Epithelial cell of proximal tubule (primary cell): ENCODE results near the gene FAM167B. TPM values are rescaled to one million over a fixed set of nuclear protein-coding genes. Genes with fewer than 3 reads are reported as not detected.

Experiments used
- total RNA-seq: library from RNA; depleted of rRNA; stranded (reverse); fragments of >200 nt; gene quantifications from 2 replicates; pipeline ENCODE4 v1.2.3, GENCODE V29; 2015

FAM167B gene
- total RNA-seq, 1 donor from 2014 or later, result 0.35 TPM

Other genes starting within 250 kb of the FAM167B start
- gene KHDRBS1, start 233.4 kb upstream of the FAM167B start, total RNA-seq, result 69.6 and 139 TPM in 2 replicates
- gene TMEM39B, start 174.3 kb upstream of the FAM167B start, total RNA-seq, result 1.2 and 5.2 TPM in 2 replicates
- 39.9 and 48.0 TPM in 2 replicates for gene KPNA6, start 139.2 kb upstream of the FAM167B start, total RNA-seq
- gene TXLNA, start 67.5 kb upstream of the FAM167B start, total RNA-seq, result 32.9 and 62.7 TPM in 2 replicates
- 11.9 and 14.1 TPM in 2 replicates for gene CCDC28B, start 46.6 kb upstream of the FAM167B start, total RNA-seq
- gene IQCC, start 41.6 kb upstream of the FAM167B start, total RNA-seq, result 3.5 and 4.6 TPM in 2 replicates
- gene DCDC2B, start 38.1 kb upstream of the FAM167B start, total RNA-seq, result not detected in 2 replicates
- gene TMEM234, start 24.9 kb upstream of the FAM167B start, total RNA-seq, result 12.2 and 14.4 TPM in 2 replicates
- gene EIF3I, start 24.8 kb upstream of the FAM167B start, total RNA-seq, result 338 and 472 TPM in 2 replicates
- 8.2 and 10.3 TPM in 2 replicates for gene LCK, start 4.0 kb downstream of the FAM167B start, total RNA-seq
- gene HDAC1, start 44.9 kb downstream of the FAM167B start, total RNA-seq, result 117 and 127 TPM in 2 replicates
- gene MARCKSL1, start 89.0 kb downstream of the FAM167B start, total RNA-seq, result 190 and 199 TPM in 2 replicates
- gene FAM229A, start 115.3 kb downstream of the FAM167B start, total RNA-seq, result 1.7 and 11.7 TPM in 2 replicates
- gene TSSK3, start 115.3 kb downstream of the FAM167B start, total RNA-seq, result 0.58 TPM in 1 of 2 replicates, not detected in the other
- 56.7 and 61.1 TPM in 2 replicates for gene BSDC1, start 147.2 kb downstream of the FAM167B start, total RNA-seq
- 0.07 and 0.23 TPM in 2 replicates for gene ZBTB8B, start 217.8 kb downstream of the FAM167B start, total RNA-seq